ENCODE results near the gene C3orf20. TPM values are rescaled to one million over a fixed set of nuclear protein-coding genes. Genes with fewer than 3 reads are reported as not detected.

C3orf20 gene
- total and polyA plus RNA-seq, 2 of the 4 experiments (the other 2 are of a cell fraction): not detected

- BruUV-seq (replicated peaks): no TSS peak
- Histone ChIP-seq H3K14ac (replicated peaks; ENCODE audit: low read depth, low read length) (no peak overlapping the region), H3K27me3 (ENCODE audit: control insufficient read depth, insufficient read depth, low read length) (peaks cover 13% of the 10 kb centered on the region), H2BK20ac (ENCODE audit: low read depth, low read length) (no peak overlapping the region), H3K27ac (ENCODE audit: insufficient read depth, low read length) (no peak overlapping the region), H2AK9ac (replicated peaks; ENCODE audit: low read depth, low read length, poor library complexity) (no peak overlapping the region), H3K56ac (ENCODE audit: extremely low read depth, insufficient read depth, low read length) (no peak overlapping the region), H3K4me3 (ENCODE audit: insufficient read depth, low read depth, low read length) (no peak overlapping the region), H3K4me2 (ENCODE audit: low read depth, low read length) (no peak overlapping the region), H3K36me3 (ENCODE audit: control insufficient read depth, insufficient read depth, low read length) (no peaks in the 10 kb centered on the region), H4K8ac (ENCODE audit: low read depth in 2 of 2, low read length in 2 of 2) (no peak overlapping the region), H2BK5ac (ENCODE audit: low read depth, low read length, poor library complexity, severe bottlenecking) (no peak overlapping the region), H2BK120ac (ENCODE audit: low read depth, low read length) (no peak overlapping the region), H3K4me1 (ENCODE audit: control insufficient read depth, insufficient read depth, low read length) (no peaks in the 10 kb centered on the region), H4K20me1 (ENCODE audit: insufficient read depth, low read length) (no peaks in the 10 kb centered on the region), H3K23ac (ENCODE audit: low read depth, low read length) (no peak overlapping the region), H3K4ac (ENCODE audit: low read depth, low read length) (no peak overlapping the region), H2BK15ac (ENCODE audit: low read depth, low read length) (no peak overlapping the region), H3K9ac (ENCODE audit: low read depth, low read length) (no peak overlapping the region), H2AK5ac (ENCODE audit: low read depth, low read length) (no peak overlapping the region), H3K9me3 (ENCODE audit: control insufficient read depth, insufficient read depth, low read length) (no peaks in the 10 kb centered on the region), H4K5ac (ENCODE audit: low read depth, low read length) (no peak overlapping the region), H3K18ac (ENCODE audit: low read depth, low read length) (no peak overlapping the region), H4K91ac (ENCODE audit: insufficient read depth, low read depth, low read length) (no peak overlapping the region), H2AFZ (replicated peaks; ENCODE audit: low read length, poor library complexity) (no peak overlapping the region), H3K9me1 (ENCODE audit: insufficient read depth, low read length) (no peaks in the 10 kb centered on the region), H3K79me1 (ENCODE audit: low read depth in 1 of 2, low read length in 2 of 2) (no peaks in the 10 kb centered on the region)
- in situ Hi-C loops (cut with MboI; ENCODE audit: low sequenced_read_pairs): no loop called here
- DNase-seq (no peak), ATAC-seq (ENCODE audit: low read depth) (no peak)
- CTCF ChIA-PET: no interaction called here
- WGBS, 2 experiments (ENCODE audit: extremely low coverage in 2 of 2, insufficient read length in 1 of 2): no CpG with 5 or more reads among the region's 6 CpGs
- intact Hi-C loops (cut with micrococcal nuclease): no loop called here
- TF ChIP-seq RFX5 (IDR thresholded peaks at IDR 0.05; ENCODE audit: low read depth, low read length): no peak
- TF ChIP-seq BHLHE40 (IDR thresholded peaks at IDR 0.05; ENCODE audit: low read depth, low read length): no peak
- no peak for TF ChIP-seq NFE2L2 (IDR thresholded peaks at IDR 0.05; ENCODE audit: low read depth, low read length)
- TF ChIP-seq CHD1 (IDR thresholded peaks at IDR 0.05; ENCODE audit: low read depth, low read length): no peak
- TF ChIP-seq ELK1 (IDR thresholded peaks at IDR 0.05; ENCODE audit: borderline replicate concordance, low read depth, low read length): no peak
- TF ChIP-seq MAFK (IDR thresholded peaks at IDR 0.05; ENCODE audit: low read depth, low read length): no peak
- dilution Hi-C loops (cut with HindIII; ENCODE audit: low sequenced_read_pairs, unreplicated experiment): no loop called here
- POLR2A ChIA-PET (ENCODE audit: unreplicated experiment): no interaction called here
These were observed 28.8 kb upstream of the C3orf20 start for GRCh38 chr3:14646131-14646573.
